GM19240 (cell line): ENCODE results near the gene DEGS2.

Experiments used
- DNase-seq: peaks from one replicate; pipeline ENCODE4 v3.0.0; 2011; ENCODE audit warnings: low spot score; ENCODE audit not compliant: insufficient read length

DEGS2 gene

DNA sequence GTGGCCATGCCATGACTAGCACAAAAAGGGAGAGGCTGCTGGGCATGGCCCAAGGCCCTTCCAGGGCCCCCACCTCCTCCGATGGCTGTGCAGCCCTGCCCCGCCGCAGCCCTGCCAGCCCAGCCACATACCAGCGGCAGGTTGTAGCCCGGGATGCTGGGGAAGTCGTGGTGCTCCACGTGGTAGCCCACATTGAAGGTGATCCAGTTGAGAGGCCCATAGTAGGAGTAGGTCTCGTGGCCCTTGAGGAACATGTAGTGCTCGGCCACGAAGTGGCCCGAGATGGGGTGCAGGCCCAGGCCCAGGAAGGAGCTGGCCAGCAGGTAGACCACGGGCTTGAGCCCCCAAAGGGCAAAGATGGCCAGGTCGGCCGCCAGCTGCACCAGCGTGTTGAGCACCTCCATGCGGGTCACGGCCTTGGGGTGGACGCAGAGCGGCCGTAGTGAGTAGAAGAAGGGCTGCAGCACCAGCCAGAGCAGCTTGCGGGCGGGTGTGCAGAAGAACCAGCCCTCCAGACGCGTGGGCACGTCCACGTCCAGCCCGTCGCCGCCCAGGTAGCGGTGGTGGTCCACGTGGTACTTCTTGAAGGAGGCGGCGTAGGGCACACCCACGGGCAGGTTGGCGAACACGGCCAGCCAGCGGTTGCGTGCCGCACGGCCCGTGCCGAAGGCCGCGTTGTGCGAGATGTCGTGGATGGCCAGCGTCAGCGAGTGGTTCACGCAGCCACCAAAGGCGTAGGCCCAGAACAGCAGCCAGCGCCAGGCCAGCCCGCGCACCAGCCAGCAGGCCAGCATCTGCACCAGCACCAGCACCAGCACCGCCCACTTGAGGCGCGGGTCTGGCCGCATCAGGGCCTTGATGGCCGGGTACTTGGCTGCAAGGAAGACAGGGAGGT lies 10.4 kb downstream of the DEGS2 start:
- no peak for DNase-seq

DNA sequence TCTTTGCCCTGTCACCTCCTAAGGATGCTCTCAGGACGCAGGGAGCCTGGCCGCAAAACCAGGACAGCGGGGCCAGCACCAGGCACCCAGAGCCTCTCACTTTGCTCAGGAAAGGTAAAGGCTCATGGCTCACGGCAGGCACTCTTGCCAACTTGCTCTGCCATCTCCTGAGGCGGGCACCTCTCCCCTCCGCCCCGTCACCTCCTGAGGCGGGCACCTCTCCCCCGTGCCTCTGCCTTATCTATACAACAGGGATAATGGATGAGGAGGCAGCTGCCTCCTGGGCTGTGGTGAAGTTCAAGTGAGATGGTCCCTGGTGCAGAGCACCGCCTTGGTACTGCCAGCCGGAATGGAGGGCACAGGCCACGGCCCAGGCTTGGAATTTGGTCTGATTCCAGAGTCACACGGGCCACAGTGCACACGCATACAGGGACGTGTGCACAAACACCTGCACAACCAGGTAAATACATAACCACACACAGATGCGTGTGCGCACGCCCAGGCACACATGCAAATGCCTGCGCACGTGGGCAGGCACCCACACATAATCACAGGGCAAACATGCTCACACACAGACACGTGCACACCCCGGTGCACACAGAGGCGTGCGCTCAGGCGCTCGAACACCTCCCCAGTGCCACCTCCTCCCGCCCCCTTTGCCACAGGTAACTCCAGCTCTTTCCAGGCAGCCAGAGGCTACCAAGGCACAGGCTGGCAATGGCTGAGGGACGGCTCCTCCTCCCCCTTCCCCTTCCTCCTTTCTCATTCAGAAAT lies 11.6 kb downstream of the DEGS2 start:
- DNase-seq, result no peak

DNA sequence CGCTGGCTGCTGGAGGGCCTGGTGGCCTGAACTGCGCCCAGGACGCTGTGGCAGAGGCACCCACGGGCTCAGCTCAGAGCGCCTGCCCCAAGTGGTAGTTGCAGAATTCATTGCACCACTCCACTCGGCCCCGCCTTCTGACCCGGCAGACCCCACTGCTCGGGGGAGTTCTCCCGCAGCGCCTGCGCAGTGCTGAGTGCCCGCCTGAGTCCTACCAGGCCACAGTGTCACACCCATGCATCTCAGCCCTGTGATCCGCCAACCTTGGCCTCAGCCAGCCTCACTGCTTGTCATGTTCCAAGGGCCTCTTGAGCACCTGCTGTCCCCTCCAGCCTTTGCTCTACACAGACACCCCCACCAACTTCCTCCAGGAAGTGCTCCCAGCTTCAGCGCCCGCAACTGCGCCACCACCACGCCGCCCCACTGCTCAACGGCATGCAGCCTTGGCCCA lies 12.2 kb downstream of the DEGS2 start:
- no peak for DNase-seq

DNA sequence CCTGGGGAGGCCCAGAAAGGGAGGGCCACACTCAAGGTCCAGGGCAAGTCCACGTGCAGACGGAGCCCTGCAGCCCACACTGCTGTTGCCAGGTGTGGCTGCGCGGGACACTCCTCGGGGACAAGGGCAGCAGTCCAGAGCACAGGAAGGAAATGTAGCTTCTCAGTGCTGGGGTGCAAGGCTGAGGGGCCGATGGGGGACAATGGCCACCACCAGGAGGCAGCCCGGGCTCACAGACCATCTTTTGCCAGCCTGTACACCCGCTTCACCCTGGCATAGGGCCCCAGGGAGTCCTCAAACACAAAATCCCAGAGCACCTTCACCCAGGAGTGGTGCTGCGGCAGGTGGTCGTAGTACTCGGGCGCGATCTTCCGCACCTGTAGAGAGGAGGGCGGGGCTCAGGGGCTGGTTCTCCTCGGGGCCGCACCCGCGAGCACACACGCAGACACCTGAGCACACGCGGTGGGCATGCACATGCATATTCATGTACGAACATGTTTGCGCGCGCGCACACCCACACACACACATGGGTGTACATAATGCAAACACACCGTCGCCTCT lies 12.8 kb downstream of the DEGS2 start:
- DNase-seq, result no peak

DNA sequence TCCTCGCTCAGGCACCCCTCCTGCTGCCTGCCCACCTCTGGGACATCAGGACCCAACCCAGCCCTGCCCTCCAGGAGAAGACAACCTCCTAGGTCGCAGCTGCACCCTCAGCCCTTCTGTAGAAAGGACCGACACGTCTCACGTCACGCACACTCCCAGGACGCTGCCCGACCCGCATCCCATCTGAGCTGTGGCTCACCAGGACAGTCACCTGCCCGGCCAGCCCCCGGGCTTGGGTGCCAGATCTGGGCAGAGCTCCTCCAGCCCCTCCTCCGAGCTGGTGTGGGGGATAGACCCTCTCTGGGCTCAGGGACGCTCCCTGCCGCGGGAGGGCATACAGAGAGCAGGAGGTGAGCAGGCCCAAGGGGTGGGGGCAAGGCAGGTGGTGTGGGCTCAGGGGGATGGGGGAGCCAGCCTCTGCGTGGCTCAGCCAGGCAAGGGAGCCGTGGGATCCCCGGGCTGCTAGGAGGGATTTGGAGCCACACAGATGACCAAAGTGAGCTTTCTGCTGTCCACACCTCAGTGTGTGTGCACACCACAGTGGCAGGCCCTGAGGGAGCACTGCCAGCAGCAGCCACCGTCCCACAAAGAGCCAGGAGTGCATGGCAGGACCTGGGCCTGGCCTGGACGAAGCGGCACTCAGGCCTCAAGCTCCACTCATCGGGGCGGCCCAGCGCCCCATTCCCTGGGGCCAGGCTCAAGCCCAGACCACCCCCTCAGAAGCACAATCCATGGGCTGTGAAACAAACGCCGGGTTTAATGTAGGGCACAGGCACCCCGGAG lies 13.6 kb downstream of the DEGS2 start:
- no peak for DNase-seq

DNA sequence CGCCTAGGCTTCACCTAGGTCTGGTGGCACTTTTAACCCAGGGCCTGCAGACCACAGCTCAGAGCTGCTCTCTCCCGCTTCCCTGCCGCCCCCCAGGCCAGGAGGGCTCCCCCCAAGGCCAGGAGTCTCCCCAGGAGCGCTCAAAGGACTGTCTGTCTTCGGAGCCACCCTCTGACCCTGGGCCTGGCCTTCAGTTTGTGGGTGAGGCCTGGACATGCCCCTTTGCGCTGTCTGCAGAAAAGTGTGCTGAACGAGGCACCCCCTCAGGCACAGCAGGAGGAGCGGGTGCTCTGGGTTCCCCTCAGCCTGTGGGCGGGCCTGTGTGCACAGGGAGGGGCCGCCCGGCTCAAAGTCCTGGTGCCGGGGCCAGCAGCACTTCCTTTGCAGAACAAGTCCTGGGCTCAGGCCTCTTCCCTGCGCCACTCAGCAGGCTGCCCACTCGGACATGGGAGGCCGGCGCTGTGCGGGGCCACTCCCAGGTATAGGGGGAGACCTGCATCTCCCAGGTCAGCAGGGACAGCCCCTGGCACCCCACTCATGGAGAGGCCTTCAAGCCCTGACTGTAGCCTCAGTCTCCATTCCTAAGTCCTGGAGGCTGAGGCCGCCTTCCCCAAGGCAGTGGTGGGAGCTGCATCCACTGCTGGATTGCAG lies 14.3 kb downstream of the DEGS2 start:
- no peak for DNase-seq

DNA sequence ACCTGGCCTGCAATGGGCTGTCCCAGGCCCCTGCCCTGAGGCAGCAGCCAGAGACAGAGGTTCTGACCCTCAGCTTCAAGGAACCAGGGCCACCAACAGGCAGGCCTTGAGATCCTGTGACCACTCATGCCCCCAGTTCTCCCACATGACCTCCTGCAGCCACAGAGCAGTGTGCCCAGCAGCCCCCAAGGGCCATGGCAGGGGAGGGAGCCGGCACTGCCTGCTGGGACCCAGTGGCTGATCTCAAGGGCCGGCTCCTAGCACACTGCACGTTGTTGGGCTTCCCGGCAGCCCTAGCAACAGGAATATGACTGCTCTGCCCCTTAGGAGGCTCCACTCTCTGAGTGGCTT lies 14.8 kb downstream of the DEGS2 start:
- DNase-seq, result no peak

DNA sequence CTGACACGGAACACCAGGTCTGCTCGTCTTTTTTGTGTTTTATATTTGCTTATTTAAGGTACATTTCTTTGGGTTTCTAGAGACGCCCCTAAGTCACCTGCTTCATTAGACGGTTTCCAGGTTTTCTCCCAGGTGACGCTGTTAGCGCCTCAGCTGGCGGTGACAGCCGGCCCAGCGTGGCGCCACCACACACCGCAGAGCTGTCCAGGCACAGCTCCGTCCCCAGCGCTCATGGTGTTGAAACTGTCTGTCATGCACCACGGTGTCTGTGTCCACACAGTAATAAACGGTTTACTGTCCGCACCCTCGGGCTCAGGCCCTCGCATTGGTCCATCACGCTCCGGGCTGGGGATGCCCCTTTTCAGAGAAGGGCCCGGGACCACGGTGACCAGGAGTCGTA lies 15.5 kb downstream of the DEGS2 start:
- no peak for DNase-seq

DNA sequence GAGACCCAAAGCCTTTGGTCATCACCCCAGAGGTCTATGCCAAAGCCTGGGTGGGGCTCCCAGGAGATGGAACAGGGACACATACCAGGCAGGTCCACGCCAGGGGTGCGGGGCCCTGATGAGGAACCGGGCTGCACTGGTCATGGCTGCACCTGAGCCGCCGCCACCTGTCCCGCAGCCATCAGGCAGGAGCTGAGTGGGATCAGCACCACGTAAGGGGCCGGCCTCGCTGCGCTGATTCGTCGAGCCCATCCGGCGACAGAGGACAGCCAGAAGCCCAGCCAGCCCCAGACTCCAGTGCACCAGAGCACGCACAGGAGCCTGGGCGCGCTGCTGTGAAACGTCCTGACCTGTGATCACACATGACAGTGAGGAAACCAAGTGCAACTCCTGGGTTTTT lies 15.9 kb downstream of the DEGS2 start:
- no peak for DNase-seq

DNA sequence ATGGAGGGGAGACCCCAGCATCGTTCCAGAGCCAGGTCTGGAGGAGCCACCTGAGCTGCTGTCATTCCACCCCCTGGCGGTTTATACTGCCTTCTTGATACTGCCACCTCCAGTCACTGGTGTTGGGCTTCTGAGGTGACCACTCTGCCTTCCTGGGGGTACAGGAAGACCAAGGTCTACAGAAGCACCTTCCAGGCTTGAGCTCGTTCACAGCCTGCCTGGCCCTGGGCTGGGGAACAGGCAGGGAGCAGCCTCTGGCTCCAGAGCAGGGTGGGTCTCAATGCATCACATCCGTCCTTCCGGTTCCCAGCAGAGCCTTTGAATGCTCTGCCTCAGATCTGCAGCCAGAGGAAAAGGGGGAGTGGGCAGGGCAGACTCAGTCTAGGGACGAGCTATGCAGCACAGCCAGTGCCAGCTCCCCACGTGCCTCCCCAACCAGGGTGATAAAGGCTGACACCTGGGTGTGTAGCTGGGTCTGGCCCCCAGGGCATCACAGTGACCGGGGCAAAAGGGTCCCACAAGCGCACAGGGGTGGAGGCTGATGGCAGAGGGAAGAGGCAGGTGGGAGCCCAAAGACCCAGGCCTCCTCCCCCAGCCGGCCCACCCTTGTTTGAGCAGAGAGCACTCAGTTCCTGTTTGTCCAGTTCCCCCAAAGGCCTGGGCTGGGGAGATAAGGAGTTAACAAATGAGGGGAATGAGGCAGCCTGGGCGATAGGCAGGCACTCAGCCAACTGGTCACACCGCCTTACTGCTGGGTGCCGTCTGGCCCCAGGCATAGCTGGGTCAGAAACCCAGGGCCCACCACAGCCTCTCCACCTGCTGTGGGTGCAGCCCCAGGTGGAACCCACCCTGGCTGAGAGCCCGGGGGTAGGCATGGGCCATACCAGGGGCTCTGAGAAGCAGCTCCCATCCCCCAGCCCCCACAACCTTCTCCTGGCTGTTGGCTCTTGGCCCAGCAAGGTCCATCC lies 17.1 kb downstream of the DEGS2 start:
- no peak for DNase-seq

DNA sequence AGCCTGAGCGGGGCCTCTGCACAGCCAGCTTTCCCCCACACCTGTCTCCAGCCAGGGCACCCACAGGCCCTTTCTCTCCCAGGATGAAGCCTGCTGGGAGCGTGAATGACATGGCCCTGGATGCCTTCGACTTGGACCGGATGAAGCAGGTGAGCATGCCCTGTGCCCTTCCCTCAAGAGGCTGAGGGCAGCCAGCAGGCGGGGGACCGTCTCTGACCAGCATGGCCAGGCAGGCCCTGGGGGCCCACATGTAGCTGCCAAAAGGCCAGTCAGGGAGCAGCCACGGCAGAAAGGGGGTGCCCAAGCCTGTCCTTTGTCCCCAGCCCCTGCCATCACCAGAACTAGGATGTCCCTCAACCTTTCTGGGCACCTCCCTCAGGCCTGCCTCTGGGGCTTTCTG lies 18.3 kb downstream of the DEGS2 start:
- DNase-seq, result no peak

DNA sequence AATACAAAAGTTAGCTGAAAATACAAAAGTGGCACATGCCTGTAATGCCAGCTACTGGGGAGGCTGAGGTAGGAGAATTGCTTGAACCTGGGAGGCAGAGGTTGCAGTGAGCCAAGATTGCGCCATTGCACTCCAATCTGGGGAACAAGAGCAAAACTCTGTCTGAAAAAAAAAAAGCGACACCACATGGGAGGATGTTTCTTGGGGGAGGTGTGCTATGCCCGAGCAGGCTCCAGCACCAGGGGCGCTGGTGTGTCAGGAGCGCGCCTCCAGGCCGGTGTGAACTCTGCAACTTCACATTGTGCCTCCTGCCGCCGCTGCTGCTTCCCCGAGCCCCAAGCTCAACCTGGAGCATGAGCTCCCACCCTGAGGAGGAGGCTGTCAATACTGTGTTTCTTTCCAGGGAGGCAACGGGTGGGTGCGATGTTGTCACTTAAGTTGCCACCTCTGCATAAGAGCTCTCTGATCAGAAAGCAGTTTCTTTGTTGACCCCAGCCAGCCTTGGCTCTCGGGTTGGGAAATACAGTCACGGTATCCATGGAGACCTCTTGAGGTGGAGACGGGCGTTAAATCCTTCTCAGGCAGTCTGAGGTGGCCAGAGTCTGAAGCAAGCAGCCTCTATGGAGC lies 18.9 kb downstream of the DEGS2 start:
- DNase-seq, result no peak

DNA sequence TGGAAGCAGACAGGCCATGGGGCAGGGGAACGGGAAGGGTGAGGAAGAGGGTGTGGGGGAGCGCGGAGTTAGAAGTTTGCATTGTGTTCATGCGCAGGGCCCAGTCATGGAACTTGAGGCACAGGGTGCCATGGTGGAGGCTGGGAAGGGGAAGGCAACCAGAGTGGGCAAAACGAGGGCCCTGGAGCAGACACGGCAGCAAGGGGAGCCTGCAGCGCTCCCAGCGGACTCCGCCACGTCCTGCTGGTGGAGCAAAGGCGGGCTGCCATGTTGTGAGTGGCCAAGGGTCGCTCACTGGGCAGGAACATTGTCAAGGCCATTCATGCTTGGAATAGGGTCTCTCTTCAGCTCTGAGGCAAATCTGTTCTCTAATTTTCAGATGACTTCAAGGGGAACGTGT lies 20.5 kb downstream of the DEGS2 start:
- no peak for DNase-seq

DNA sequence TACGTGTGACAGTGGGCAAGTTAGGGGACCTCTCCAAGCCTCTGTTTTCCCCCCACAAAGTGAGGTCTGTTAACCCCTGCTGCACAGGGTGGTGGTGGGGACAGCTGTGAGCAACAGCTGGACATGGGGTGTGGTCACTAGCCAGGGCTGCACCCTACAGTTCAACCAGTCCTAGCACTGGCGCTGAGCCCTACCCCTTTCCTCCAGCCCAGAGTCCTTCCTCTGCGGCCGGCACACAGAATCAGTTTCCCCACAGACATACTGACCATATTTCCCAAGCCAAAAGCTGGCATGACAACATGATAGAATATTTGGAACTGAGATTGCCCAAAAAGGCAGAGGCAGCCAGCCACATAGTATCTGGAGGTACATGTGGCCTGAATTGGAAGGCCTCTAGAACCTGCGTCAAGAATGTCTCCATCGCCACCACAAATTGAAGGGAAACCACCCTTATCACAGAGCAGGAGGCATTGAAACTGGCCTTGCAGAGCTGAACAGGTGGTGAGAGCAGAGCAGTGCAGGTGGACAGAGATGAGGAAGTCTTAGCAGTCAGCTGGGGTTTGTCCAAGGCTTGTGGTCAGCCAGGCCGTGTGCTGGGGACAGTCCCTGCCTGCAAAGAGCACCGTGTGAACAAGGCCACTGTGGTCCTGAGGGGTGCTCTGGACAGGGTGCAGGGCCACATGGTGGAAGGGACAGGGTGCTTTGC lies 21.2 kb downstream of the DEGS2 start:
- no peak for DNase-seq

DNA sequence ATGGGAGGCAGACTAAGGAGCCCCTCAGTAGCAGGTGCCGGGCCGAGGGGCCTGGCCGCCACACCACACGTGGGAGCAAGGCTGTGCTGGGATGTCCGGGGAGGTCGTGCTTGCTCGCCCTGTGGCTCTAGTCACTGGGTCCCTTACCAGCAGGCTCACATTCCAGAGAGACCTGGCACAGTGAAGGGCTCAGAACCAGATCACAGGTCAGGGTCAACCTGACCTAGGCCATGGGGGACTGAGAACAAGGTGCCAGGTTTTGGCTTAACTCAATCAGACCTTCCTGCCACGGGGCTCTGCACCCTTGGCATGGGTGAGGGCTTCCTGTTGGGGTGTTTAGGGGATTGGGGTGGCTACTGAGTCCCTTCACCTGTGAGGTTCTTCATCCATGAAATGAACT lies 22.3 kb downstream of the DEGS2 start:
- no peak for DNase-seq

DNA sequence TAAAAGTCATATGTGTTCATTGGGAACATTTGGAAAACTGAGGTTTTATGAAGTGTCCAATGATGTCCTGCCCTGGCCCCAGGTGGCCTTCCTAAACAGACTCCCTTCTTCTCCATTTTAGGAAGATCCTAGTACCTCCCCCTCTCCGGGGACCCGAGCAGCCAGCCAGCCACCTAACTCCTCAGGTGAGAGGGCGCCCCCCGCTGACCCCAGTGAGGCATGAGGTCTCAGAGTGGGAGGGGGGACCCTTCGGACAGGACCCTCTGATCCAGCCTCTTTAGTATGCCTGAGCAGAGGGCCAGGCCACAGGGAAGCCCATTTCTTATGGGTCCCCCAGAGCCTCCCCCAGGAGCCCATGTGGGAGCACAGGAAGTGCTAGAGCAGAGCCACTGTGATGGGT lies 23.7 kb downstream of the DEGS2 start:
- no peak for DNase-seq

DNA sequence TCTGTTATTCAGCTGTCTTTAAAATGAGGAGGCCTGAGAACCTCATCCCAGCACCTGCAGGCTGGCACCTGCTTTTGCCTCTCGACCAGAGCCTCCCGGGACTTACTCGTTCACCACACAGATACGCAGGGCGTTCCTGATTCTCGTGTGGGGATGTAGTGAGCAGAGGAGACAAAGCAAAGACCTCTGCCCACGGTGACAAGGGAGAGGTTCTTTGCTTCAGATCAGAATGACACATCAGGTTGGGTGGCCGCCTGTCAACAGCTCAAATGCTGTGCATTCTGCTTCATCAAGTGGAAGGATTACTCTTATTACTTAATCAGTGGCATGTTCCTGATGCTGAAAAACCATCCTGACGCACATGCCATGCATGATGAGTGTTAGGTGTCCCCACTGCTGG lies 24.4 kb downstream of the DEGS2 start:
- DNase-seq, result no peak

DNA sequence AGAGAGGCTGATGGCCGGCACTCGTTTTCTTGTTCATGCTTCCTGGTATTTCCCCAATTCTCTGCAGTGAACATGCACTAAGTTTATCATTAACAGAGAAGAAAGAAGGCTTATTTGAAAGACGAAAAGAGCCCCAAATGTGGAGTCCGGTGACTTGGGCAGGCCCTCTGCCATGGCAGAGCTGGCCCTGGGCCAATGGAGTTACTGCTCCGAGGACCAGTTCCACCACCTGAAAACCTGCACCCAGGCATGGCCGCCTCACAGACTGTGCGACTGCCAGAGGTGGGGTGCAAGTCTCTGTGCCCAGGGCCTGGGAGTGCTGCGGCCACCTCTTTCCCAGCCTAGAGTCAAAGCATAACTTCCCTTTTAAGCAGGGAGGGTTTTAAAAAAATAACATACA lies 24.9 kb downstream of the DEGS2 start:
- no peak for DNase-seq
